Activated naive CD8-positive, alpha-beta T cell treated with anti-CD3 and anti-CD28 coated beads, Interleukin-2, amount 10 ng/mL, durations not matched to agents 7 days and 5 days (primary cell): ENCODE measurements around the gene ALOX12B. TPM values are rescaled to one million over a fixed set of nuclear protein-coding genes. Genes with fewer than 3 reads are reported as not detected.
A peak's percentile ranks its signal among the peaks of the same experiment; 100 is the strongest.

Experiments
- ATAC-seq: fragments of 150-1000 bp; cut with Tn5 transposase; one replicate; pipeline ENCODE4 v1.10.0; 2021; ENCODE audit warnings: low read depth, moderate library complexity
- POLR2A ChIA-PET: fragments of 350-600 bp; sonication (Branson Sonifier 250); formaldehyde crosslinking; loops from one replicate; lab custom pipeline; 2021; ENCODE audit warnings: antibody characterized with exemption; lab: Charles Lee
- DNase-seq: peaks from one replicate; pipeline ENCODE4 v3.0.0; 2021
- H3K27ac Mint-ChIP-seq: one replicate; pipeline ENCODE4 v1.8.0; 2022; ENCODE audit warnings: mild to moderate bottlenecking, mixed read lengths
- H3K27me3 Mint-ChIP-seq: one replicate; pipeline ENCODE4 v1.8.0; 2022; ENCODE audit warnings: mild to moderate bottlenecking, moderate library complexity, mixed read lengths
- H3K36me3 Mint-ChIP-seq: one replicate; pipeline ENCODE4 v1.8.0; 2021; ENCODE audit warnings: mild to moderate bottlenecking, mixed read lengths
- H3K4me1 Mint-ChIP-seq: one replicate; pipeline ENCODE4 v1.8.0; 2021; ENCODE audit warnings: mixed read lengths
- H3K4me3 Mint-ChIP-seq: one replicate; pipeline ENCODE4 v1.8.0; 2022; ENCODE audit warnings: mild to moderate bottlenecking, moderate library complexity, mixed read lengths
- H3K9me3 Mint-ChIP-seq: one replicate; pipeline ENCODE4 v1.8.0; 2021; ENCODE audit warnings: mixed read lengths
- total RNA-seq, 2 experiments: library from RNA; stranded (reverse); gene quantifications; one replicate each; pipeline ENCODE4 v1.2.3, GENCODE V29; 2021

Gene ALOX12B
- total RNA-seq, 2 experiments from 2014 or later, result 0.65 to 0.97 TPM

DNA sequence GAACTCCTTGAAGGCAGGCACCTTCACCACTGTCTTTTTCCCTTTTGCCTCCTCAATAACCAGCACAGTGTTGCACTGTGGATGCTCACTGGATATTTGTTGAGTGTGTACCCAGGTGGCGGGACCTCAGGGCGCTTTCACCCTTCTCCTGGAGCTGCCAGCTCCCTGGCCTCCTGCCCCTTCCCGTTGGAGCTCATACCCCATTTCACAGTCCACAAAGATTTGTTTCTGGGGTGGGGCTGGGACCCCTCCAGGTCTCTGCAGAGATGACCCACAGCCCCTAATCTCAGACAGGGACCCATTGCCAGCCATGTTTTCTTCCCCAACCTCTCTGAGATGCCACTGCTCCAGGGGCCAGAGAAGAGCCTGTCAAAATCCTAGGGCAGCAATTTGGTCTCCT lies 12.4 kb downstream of the ALOX12B start:
- peaks cover 52% of the 10 kb centered on the region for H3K27me3 Mint-ChIP-seq
- peaks cover 25% of the 10 kb centered on the region for H3K4me1 Mint-ChIP-seq

GRCh38 chr17:8074554-8074953 lies 13.0 kb downstream of the ALOX12B start:
- H3K27me3 Mint-ChIP-seq, result peaks cover 52% of the 10 kb centered on the region

More for the DNA sequence above, 12.4 kb downstream of the ALOX12B start:
- POLR2A ChIA-PET, result no interaction called here
- no peak for ATAC-seq
- DNase-seq, result no peak
- Mint-ChIP-seq H3K9me3 (no peaks in the 10 kb centered on the region), H3K4me3 (no peak overlapping the region), H3K36me3 (no peaks in the 10 kb centered on the region), H3K27ac (no peak overlapping the region)

GRCh38 chr17:8073627-8074484 lies 13.7 kb downstream of the ALOX12B start:
- DNase-seq (peak; percentile 89), ATAC-seq (peak; percentile 84)
- H3K27me3 Mint-ChIP-seq, result peaks cover 57% of the 10 kb centered on the region
- no peaks in the 10 kb centered on the region for H3K9me3 Mint-ChIP-seq
- POLR2A ChIA-PET, result interaction anchor here (0.5 to 1.1 kb wide), 2 partner anchors 13 kb away, joined by 3 read pairs; no protein-coding TSS in a partner anchor
- H3K27ac Mint-ChIP-seq, result no peak overlapping the region
- H3K4me3 Mint-ChIP-seq, result peak overlapping the region; percentile 80
- peaks cover 19% of the 10 kb centered on the region for H3K4me1 Mint-ChIP-seq
- no peaks in the 10 kb centered on the region for H3K36me3 Mint-ChIP-seq

More at GRCh38 chr17:8074554-8074953, 13.0 kb downstream of the ALOX12B start:
- DNase-seq, result no peak
- no peaks in the 10 kb centered on the region for H3K36me3 Mint-ChIP-seq
- H3K9me3 Mint-ChIP-seq, result no peaks in the 10 kb centered on the region
- no peak for ATAC-seq
- H3K4me1 Mint-ChIP-seq, result peaks cover 23% of the 10 kb centered on the region
- POLR2A ChIA-PET, result interaction anchor here (1.1 kb wide), 1 partner anchor 14 kb away, joined by 3 read pairs; no protein-coding TSS in a partner anchor
- H3K27ac Mint-ChIP-seq, result no peak overlapping the region
- no peak overlapping the region for H3K4me3 Mint-ChIP-seq

GRCh38 chr17:8072729-8073461 lies 14.6 kb downstream of the ALOX12B start:
- peak; percentile 56 for DNase-seq
- no peaks in the 10 kb centered on the region for H3K36me3 Mint-ChIP-seq
- peak overlapping the region; percentile 74 for H3K4me3 Mint-ChIP-seq
- POLR2A ChIA-PET, result no interaction called here
- no peaks in the 10 kb centered on the region for H3K9me3 Mint-ChIP-seq
- ATAC-seq, result peak; percentile 44
- H3K4me1 Mint-ChIP-seq, result peaks cover 19% of the 10 kb centered on the region
- H3K27me3 Mint-ChIP-seq, result peaks cover 58% of the 10 kb centered on the region
- no peak overlapping the region for H3K27ac Mint-ChIP-seq

DNA sequence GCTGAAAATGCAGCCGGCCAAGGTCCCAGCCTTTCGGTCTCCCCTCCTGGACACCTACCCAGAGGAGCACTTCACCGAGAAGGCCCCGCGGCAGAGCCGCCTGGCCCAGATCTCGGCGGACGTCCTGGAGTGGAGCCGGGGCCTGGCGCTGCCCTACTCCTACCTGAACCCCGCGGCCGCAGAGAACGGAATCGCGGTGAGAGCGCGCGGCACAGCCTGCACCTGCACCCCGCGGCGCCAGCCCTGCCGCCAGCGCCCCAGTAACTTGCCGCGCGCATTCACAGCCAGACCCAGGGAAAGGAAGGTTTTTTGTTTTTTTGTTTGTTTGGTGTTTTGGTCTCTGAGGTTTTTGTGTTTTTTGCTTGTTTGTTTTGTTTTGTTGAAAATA lies 15.2 kb downstream of the ALOX12B start:
- DNase-seq (no peak), ATAC-seq (no peak)
- H3K27ac Mint-ChIP-seq, result no peak overlapping the region
- H3K4me3 Mint-ChIP-seq, result peak overlapping the region; percentile 74
- H3K9me3 Mint-ChIP-seq, result no peaks in the 10 kb centered on the region
- H3K27me3 Mint-ChIP-seq, result peaks cover 58% of the 10 kb centered on the region
- H3K36me3 Mint-ChIP-seq, result no peaks in the 10 kb centered on the region
- peaks cover 17% of the 10 kb centered on the region for H3K4me1 Mint-ChIP-seq
- POLR2A ChIA-PET, result no interaction called here

DNA sequence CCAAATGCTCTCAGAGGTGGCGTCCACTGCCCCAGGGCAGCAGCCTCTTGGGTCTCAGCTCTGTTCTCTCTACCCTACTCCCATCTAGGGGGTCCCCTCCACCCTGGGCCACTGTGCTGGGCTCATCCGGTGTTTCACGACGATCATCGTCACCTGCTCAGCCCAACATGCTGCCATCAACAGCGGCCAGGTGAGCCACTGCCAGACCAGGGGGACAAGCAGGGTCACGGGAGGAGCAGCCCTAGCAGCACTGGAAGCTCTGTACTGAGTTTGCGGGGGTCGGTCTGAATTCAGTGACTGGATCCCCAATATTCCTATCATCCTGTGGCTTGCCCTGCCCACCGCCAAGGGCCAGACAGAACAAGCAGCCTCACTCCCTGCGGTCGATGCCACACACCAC lies 16.0 kb downstream of the ALOX12B start:
- peaks cover 58% of the 10 kb centered on the region for H3K27me3 Mint-ChIP-seq
- no peak overlapping the region for H3K4me3 Mint-ChIP-seq
- peaks cover 17% of the 10 kb centered on the region for H3K4me1 Mint-ChIP-seq
- ATAC-seq (no peak), DNase-seq (no peak)
- POLR2A ChIA-PET, result no interaction called here
- H3K9me3 Mint-ChIP-seq, result no peaks in the 10 kb centered on the region
- no peak overlapping the region for H3K27ac Mint-ChIP-seq
- H3K36me3 Mint-ChIP-seq, result no peaks in the 10 kb centered on the region

- no peak for ATAC-seq
- no peak for DNase-seq
- POLR2A ChIA-PET, result interaction anchor here (0.7 to 1.2 kb wide), 2 partner anchors 104 to 382 kb away, joined by 3 read pairs; partner anchors contain the start of gene TP53
- H3K36me3 Mint-ChIP-seq, result no peaks in the 10 kb centered on the region
- H3K9me3 Mint-ChIP-seq, result no peaks in the 10 kb centered on the region
- H3K4me1 Mint-ChIP-seq, result peaks cover 16% of the 10 kb centered on the region
- peaks cover 50% of the 10 kb centered on the region for H3K27me3 Mint-ChIP-seq
- no peak overlapping the region for H3K4me3 Mint-ChIP-seq
- no peak overlapping the region for H3K27ac Mint-ChIP-seq
Observed at GRCh38 chr17:8069587-8069860, 18.0 kb downstream of the ALOX12B start.

DNA sequence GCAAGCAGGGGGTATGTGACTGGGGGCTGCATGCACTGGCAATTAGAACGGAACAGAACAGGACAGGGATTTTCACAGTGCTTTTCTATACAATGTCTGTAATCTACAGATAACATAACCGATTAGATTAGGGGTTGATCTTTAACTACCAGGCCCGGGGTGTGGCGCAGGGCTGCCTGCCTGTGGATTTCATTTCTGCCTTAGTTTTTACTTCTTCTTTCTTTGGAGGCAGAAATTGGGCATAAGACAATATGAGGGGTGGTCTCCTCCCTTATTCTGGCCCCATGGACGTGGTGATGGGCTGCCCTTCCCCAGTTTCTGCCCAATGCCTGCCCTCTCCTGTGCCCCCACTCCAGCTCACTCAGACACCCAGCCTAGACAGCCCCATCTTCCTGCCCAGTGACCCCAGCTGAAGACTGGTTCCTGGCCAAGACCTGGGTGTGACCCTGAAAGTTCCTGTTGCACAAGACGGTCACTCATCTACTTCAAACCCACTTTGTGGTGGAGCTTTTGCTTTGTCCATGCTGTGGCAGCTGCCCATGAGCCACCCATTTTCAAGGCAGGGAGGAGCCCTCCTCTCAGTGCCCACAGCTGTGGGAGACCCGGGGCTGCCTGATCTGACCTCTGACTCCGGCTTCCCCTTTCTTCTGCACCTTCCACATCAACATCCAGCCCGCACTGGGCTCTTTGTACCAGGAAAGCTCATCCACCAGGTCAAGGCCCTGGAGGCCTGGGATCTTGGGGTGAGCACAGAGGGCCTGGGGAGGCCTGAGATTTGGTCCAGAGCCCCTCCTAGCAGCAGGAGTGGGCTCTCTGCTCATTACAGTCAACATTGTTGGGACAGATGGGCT lies 18.6 kb downstream of the ALOX12B start:
- Mint-ChIP-seq H3K4me1 (peaks cover 13% of the 10 kb centered on the region), H3K4me3 (no peak overlapping the region), H3K9me3 (no peaks in the 10 kb centered on the region), H3K27me3 (peaks cover 49% of the 10 kb centered on the region), H3K27ac (no peak overlapping the region), H3K36me3 (no peaks in the 10 kb centered on the region)
- no peak for DNase-seq
- POLR2A ChIA-PET, result interaction anchor here (1.2 kb wide), 1 partner anchor 381 kb away, joined by 3 read pairs; the partner anchor contains the start of gene TP53
- ATAC-seq, result no peak

DNA sequence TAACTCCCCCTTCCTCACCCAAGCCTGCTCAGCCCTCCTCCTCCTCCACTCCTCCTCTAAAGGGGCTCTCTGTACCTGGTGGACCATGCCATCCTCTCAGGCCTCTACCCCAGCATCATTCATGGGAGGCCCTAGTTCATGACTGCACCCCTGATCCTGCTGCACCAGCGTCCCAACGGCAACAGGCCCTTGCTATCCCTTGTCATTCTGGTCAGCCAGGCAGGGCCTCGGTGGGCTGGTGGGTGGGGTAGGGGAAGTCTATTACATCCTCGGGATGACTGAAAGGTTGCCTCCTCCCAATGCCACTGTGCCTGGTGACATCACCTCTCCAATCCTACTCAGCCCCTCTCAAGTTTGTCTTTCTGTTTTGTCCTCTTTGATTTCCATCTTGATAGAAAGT lies 19.7 kb downstream of the ALOX12B start:
- Mint-ChIP-seq H3K27me3 (peaks cover 49% of the 10 kb centered on the region), H3K9me3 (no peaks in the 10 kb centered on the region), H3K36me3 (no peaks in the 10 kb centered on the region), H3K4me3 (no peak overlapping the region), H3K4me1 (peaks cover 4% of the 10 kb centered on the region), H3K27ac (no peak overlapping the region)
- ATAC-seq (no peak), DNase-seq (no peak)
- POLR2A ChIA-PET, result no interaction called here

- Mint-ChIP-seq H3K4me3 (no peak overlapping the region), H3K27me3 (peaks cover 49% of the 10 kb centered on the region), H3K36me3 (no peaks in the 10 kb centered on the region), H3K27ac (no peak overlapping the region), H3K9me3 (no peaks in the 10 kb centered on the region), H3K4me1 (no peaks in the 10 kb centered on the region)
- POLR2A ChIA-PET, result no interaction called here
- no peak for ATAC-seq
- no peak for DNase-seq
Observed at GRCh38 chr17:8066841-8067775, 20.4 kb downstream of the ALOX12B start.

DNA sequence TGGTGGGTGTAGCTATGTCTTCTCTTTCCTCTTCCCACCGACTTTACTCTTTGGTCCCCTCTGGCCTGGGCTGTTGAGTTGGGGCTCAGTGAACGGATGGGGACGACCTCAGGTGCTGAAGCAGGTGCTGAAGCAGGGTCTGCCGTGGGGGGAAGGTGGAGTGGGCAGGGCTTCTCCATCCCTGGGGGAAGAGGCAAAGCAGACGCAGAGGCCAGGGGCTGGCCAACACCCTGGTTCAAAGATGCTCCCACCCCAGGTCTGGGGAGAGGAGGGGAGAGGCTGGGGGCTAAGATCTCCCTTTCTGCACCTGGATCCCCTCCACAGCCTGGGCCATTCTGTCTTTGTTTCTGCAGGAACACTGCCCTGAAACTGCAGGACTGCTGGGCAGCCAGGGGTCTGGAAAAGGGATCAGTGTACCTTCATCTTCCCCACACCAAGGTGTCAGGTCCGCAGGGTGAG lies 22.9 kb downstream of the ALOX12B start:
- no peak overlapping the region for H3K4me3 Mint-ChIP-seq
- H3K9me3 Mint-ChIP-seq, result no peaks in the 10 kb centered on the region
- H3K27me3 Mint-ChIP-seq, result peaks cover 52% of the 10 kb centered on the region
- H3K27ac Mint-ChIP-seq, result no peak overlapping the region
- POLR2A ChIA-PET, result no interaction called here
- H3K4me1 Mint-ChIP-seq, result no peaks in the 10 kb centered on the region
- no peaks in the 10 kb centered on the region for H3K36me3 Mint-ChIP-seq
- ATAC-seq (no peak), DNase-seq (no peak)
